Measurements from ENCODE around the gene CANX.

DNA sequence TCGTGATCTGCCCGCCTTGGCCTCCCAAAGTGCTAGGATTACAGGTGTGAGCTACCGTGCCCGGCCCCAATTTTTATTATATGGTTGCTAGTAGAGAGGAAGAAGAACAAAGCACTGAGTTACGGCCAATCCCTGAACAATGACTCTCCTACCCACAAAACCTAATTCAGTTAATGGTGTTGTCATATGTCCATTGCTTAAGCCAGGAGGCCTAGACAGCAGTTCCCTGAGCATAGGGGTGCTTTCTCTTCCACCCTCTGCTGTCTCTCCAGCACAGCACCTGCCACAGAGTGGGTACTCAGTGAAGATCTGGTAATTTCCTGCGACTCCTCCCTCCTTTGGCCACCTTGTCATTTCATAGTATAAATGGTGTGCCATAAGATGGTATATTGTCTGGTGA, 73.6 kb downstream of the CANX start:
- TF ChIP-seq, protein P1, sequence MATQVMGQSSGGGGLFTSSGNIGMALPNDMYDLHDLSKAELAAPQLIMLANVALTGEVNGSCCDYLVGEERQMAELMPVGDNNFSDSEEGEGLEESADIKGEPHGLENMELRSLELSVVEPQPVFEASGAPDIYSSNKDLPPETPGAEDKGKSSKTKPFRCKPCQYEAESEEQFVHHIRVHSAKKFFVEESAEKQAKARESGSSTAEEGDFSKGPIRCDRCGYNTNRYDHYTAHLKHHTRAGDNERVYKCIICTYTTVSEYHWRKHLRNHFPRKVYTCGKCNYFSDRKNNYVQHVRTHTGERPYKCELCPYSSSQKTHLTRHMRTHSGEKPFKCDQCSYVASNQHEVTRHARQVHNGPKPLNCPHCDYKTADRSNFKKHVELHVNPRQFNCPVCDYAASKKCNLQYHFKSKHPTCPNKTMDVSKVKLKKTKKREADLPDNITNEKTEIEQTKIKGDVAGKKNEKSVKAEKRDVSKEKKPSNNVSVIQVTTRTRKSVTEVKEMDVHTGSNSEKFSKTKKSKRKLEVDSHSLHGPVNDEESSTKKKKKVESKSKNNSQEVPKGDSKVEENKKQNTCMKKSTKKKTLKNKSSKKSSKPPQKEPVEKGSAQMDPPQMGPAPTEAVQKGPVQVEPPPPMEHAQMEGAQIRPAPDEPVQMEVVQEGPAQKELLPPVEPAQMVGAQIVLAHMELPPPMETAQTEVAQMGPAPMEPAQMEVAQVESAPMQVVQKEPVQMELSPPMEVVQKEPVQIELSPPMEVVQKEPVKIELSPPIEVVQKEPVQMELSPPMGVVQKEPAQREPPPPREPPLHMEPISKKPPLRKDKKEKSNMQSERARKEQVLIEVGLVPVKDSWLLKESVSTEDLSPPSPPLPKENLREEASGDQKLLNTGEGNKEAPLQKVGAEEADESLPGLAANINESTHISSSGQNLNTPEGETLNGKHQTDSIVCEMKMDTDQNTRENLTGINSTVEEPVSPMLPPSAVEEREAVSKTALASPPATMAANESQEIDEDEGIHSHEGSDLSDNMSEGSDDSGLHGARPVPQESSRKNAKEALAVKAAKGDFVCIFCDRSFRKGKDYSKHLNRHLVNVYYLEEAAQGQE (IDR thresholded peaks at IDR 0.05; ENCODE audit: low read depth) = no peak
- TF ChIP-seq, protein P2, sequence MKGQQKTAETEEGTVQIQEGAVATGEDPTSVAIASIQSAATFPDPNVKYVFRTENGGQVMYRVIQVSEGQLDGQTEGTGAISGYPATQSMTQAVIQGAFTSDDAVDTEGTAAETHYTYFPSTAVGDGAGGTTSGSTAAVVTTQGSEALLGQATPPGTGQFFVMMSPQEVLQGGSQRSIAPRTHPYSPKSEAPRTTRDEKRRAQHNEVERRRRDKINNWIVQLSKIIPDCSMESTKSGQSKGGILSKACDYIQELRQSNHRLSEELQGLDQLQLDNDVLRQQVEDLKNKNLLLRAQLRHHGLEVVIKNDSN (IDR thresholded peaks at IDR 0.05) = no peak
- no peak for TF ChIP-seq MAX (IDR thresholded peaks at IDR 0.05)
- no peak for TF ChIP-seq FOXM1 (IDR thresholded peaks at IDR 0.05; ENCODE audit: borderline replicate concordance, low read depth)
- TF ChIP-seq CEBPB (IDR thresholded peaks at IDR 0.05) = no peak
- no peak for TF ChIP-seq YY1 (IDR thresholded peaks at IDR 0.05; ENCODE audit: low read depth)
- TF ChIP-seq TEAD4 (IDR thresholded peaks at IDR 0.05) = no peak
- TF ChIP-seq EGR1 (IDR thresholded peaks at IDR 0.05) = no peak
- no peak for TF ChIP-seq EP300 (IDR thresholded peaks at IDR 0.05; ENCODE audit: borderline replicate concordance)
- TF ChIP-seq CREB1 (IDR thresholded peaks at IDR 0.05; ENCODE audit: low read depth) = no peak
